Fibroblast of peridontal ligament (primary cell): Measurements from ENCODE around the gene CYSTM1.

Experiments used
- DNase-seq: peaks from one replicate; pipeline ENCODE4 v3.0.0-alpha.2; 2010; ENCODE audit errors: extremely low read depth

The CYSTM1 gene

DNA sequence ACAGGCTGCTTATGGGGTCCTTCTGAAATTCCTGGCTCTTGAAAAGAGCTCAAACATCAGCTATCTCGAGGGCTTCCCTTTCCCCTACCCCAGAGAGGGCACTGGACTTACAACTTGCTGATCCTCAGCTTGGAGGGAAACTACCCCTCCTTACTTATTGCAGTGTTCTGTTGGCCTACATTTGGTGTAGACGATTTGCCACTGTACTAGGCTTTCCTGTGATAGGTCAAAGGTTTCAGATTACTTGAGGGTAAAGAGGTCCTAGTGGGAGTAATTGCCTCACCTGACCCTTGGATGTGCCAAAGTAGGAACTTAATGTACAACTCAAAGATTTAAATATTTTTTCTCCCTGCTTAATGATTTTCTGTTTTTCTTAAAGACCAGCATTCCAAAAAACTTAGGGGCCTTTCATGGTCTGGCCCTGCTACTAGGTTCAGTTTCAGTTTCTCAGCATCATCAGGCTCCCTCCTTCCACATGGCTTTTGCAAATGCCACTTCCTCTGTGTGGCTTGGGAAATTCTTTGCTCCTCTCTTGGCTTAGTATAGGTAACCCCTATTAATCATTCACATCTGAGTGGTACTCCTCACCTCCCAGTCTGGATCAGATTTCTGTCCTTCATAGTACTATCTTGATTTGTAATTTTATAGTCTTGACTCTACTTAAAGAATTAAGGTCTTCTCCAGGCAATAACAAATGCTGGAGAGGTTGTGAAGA is 32.4 kb downstream of the CYSTM1 start:
- DNase-seq: no peak

DNA sequence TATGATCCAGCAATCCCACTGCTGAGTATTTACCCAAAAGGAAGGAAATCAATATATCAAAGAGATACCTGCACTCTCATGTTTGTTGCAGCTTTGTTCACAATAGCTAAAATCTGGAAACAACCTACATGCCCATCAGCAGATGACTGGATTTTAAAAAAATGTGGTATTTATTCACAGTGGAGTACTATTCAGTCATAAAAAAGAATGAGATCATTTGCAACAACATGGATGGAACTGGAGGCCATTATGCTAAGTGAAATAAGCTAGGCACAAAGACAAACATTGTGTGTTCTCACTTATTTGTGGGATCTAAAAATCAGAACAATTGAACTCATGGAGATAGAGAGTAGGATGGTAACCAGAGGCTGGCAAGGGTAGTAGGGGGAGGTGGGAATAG is 33.1 kb downstream of the CYSTM1 start:
- no peak for DNase-seq

DNA sequence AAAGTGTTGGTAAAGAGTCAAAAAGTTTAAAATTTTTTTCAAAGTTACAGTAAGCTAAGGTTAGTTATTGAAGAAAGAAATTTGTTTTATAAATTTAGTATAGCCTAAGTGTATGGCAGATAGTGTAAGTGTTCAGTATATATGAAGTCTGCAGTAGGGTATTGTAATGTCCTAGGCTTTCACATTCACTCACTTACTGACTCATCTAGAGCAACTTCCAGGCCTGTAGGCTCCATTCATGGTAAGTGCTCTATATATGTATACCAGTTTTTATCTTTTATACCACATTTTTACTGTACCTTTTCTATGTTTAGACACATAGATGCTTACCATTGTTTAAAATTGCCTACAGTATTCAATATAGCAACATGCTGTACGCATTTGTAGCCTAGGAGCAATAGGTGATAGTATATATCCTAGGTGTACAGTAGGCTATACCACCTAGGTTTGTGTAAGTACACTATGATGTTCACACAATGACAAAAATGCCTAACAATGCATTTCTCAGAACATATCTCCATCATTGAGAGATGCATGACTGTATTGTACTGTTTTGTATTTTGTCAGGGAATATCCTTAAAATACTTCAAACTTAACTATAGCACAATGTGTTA is 38.5 kb downstream of the CYSTM1 start:
- DNase-seq: no peak

DNA sequence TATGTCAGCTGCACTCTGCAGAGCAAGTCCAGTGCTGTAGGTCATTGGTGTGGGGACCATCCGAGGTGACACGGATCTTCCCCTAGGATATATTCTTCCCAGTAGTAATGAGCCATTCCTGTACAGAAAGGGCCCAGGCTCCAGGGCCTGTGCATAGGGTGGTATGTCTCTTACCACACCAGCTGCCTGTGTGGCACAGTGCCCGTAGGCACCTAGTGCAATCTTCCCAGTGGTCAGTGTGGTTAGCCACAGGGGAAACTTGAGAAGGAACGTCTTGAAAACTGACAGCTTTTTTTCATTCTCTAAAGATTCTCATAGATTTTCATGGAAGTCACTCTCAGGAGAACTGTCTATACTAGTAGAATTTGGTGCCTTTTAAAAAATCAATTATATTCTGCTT is 39.8 kb downstream of the CYSTM1 start:
- peak; percentile 94 for DNase-seq

DNA sequence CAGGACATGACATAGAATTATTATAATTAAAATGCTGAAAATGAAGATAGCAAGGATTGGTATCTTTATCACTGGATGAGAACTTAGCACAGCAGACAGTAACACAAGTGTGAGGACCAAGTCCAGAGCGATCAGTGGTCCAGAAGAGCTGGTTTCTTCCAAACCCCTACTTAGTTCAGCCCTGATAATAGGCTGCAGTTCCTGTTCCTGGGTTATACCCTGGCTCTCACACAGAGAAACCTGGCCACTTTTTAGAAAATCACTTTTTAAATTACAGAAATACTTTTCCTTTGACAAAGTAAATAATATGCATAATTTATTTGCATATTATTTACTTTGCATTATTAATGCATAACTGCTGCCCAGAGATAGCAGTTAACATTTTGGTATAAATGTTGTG is 40.3 kb downstream of the CYSTM1 start:
- no peak for DNase-seq

DNA sequence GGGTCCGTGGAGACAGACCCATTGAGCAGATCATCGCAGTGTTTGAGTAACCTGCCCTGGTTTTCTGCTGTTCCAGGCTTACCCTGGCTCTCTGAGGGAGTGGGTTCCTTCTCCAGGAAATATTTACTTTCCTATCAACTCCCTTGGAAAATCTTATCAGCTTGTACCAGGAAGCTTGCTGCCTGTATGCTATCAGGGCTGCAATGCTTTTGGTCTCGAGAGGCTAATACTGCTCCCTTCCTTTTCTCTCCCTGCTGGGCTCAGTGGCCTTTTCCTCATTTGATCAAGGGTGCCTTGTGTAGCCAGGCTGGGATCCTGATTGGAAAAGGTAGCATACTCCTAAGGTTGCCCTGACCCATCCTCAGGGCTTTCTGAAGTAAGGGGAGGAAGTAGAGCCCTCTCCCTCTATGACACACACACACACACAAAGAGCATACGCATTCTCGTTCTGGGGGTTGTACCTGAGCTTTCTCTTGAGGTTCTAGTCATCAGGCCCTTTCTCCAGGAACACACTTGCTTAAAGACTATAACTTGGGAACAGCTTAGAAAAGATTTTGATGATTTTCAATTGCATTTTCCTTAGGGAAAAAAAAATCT is 41.6 kb downstream of the CYSTM1 start:
- DNase-seq: no peak

DNA sequence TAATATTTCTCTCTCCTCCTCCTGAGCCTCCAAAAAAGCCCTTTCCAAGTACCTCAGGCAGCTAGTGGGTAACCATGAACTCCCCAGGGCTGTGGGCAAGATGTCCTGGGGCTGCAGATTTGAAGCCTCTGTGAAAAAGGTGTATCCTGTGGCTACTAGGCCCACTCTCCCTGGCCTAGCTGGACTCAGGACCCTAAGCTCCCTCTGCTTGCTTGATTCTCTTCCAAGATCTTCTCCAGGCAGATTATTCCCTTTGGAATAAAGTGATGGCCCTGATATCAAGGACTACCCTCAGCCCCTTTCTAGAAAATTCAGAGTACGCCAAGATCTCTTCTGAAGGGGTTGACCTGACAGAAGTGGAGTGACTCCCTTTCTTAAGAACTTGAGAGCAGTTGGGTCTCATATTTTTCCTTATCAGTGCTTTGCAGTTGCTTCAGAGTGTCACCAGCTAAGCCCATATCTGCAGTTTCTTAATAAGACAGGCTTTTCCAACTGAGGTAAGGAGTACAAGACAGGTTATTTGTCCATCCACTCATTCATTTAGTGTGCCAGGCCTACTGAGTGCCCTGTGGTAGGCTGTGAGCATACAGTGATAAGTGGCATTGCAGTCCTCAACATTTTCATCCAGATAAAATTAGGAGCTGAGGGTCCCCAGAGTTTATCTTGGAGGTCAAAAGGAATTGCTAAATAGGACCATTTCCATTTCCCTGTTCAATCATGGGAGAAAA is 42.5 kb downstream of the CYSTM1 start:
- DNase-seq: no peak

DNA sequence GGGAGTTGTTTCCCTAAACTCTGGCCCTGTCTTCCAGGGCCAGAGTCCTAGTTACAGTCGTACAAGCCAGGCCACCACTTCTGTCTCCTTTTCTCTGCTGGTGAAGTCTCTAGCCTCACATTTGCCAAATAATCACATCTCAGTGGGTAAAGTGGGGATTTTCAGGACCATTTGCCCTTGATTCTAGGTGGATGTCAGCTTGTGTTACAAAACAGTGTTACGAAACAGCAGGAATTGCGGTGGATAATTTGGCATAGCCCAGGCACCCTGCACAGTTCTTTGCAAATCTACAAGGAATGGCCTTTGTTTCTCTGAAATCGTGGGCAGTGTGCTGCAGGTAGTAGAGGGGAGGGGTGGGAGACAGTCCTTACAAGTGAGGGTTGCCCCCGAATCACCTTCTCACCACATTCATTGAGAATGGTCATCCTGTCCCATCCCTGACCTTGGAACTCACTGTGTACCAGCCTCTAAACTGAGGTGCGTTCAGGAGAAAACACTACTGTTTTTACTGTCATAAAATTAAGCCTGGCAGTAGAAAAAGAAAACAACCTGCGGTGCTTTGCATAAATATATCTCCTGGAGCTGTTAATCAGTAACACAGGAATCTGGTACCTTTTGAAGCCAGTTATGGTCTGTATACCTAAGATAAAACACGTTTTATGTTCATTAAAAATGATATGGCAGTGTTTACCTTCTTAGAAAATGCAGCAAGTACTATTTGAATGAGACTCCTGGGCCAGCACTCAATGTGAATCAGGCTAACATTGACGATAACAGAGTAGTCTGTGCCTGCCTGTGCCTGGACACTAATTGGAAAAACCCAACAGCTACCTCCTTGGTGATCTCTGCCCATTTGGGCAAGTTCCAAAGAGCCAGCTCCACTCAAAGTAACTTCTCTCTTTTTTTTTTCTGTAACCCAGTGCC is 44.3 kb downstream of the CYSTM1 start:
- peak; percentile 38 for DNase-seq

DNA sequence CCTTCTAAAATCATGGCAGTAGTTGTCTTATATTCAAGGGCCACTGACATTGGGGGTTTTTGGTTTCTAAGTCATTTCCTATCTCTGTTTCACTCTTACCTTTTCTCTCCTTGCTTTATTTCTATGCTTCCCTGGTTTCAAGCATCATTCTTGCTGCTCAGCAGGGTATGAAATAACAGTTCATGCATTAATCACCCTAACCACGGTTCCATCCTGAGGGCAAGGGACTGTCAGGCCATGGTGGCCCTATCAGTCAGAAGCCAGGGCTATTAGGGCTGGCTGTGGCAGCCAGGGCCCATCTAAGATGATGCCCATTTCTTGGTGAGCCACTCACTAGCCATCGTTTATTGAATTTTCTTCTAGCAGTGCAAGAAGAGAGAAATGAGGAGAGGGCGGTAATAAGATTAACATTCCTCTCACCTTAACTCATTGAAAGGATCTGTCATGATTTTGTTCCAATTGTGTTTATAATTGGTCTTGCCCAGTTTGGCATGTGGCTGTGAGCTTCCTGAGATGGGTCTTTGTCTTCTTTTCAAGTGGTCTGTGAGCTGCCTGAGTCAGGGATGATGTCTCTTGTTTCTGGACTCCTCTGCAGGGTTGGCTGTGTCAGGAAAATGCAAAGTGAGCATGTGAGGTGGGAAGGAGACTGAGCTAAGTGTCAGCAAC is 45.2 kb downstream of the CYSTM1 start:
- DNase-seq: no peak

DNA sequence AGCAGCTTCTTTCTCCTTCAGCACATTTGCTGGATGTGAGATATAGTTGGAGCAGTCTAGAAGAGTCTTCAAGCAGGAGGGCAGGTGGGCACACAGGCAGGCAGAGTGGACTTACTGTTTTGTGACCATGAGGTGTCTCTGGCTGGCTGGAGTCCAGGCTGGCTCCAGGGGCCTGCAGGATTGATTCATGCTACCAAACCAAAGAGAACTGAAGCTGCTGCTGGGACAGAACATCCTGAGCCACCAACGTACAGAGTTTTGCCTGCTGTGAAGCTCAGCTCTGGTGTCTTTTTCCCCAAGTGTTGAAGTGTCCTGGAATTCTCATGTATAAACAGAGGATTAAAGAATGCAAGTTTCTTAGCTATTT is 45.7 kb downstream of the CYSTM1 start:
- no peak for DNase-seq

DNA sequence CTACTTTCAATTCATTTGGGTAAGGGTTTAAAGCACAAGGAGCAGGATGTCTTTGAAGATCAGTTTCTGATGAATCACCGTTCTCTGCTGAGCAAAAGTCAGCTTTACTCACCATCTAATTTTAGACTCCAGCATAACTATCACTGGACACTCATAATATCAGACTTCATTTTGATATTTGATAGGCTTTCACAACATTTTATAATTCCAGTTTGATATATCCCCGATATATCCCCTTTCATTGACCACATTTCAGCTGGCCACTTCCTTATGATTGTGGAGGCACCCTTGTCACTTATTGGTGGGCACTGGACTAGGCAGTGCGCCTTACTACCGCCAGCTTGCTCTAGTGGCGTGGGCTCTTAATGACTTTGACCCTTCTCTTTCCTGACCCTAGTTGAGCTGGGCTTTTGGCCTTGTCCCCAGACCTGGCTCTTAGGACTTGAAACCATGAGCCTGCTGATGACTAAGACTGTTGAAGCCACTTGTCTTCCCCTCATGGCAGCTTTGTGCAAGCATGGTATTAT is 46.8 kb downstream of the CYSTM1 start:
- peak; percentile 93 for DNase-seq

DNA sequence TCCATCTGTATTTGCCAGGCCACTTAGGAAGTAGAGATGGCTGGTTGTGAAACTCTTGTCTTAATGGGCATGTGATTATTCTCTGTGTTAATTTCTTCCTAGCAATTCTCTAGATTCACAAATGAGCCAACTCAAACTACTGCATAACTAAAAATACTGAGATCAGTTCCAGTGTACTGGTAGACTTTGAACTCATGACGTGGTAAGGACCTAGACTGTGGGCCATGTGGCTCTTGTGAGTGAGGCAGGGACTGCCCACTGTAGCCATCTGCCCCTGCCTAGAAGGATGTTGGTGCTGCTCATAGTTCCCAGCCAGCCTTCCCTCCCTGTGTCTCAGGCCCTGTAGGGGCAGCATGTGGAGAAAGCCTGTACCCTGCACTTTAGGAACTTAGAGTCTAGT is 47.4 kb downstream of the CYSTM1 start:
- no peak for DNase-seq

DNA sequence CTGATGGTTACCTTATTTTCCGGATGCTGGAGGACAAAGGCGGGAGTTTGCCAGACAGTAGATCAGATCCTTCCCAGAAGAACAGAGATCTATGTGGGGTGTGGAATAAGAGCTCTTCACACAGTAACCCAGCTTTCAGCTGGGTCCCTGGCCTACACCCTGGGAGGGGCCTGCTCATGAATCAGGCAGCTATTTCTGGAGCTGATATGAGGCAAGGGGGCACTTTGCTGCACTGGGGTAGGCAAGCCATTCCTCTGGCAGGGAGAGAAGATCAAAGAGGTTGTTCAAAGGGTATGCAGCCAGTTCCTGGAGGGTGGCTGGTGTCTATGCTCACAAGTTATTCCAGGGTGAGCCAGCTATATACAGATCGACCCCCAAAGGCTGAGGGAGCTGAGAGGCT is 48.6 kb downstream of the CYSTM1 start:
- DNase-seq: peak; percentile 31

DNA sequence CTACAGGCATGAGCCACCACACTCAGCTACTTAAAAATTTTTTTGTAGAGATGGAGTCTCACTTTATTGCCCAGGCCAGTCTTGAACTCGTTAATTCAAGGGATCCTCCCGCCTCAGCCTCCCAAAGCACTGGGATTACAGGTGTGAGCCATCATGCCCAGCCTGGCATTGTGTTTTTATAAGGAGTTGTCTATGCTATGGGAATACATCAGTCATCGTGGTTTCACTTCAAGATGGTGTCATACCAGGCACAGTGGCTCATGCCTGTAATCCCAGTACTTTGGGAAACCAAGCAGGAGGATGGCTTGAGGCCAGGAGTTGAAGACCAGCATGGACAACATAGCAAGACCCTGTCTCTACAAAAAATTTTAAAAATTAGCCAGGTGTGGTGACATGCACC is 49.7 kb downstream of the CYSTM1 start:
- DNase-seq: no peak

DNA sequence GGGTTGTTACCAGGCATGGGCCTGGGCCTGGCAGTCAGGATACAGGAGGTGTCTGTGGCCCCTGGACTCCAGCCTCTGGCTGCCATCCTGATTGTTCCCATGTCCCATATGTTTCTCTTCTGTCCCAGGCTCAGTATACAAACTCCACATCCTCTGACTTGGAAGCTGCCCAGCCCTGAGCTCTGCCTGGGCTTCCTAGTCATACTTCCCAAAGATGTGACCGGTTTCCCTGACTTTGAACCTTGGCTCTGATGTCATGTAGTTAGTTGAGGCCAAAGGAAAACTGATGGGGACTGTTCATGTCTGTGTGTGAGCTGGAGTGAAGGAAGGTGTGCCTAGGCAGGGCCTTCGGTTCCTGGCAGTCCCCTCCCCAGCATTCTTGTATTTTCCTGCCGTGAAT is 50.4 kb downstream of the CYSTM1 start:
- DNase-seq: no peak

DNA sequence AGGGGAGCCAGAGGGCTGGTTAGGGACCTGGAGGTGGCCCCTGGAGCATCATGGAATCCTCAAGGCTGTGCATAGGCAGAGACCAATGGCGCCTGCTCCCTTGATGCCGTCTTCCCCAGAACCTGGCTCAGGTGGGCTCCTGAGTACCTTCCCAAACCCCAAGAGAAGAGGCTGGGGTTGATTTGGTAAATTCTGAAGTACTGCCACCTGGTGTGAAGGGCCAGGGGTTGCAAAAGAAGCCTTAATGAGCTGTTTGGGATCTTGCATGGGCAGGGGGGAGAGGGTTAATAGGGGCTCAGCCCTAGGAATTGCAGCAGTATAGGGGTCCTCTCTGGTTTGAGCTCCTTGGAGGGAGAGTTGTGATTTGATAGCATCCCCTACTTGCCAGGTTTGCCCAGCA is 52.1 kb downstream of the CYSTM1 start:
- no peak for DNase-seq

DNA sequence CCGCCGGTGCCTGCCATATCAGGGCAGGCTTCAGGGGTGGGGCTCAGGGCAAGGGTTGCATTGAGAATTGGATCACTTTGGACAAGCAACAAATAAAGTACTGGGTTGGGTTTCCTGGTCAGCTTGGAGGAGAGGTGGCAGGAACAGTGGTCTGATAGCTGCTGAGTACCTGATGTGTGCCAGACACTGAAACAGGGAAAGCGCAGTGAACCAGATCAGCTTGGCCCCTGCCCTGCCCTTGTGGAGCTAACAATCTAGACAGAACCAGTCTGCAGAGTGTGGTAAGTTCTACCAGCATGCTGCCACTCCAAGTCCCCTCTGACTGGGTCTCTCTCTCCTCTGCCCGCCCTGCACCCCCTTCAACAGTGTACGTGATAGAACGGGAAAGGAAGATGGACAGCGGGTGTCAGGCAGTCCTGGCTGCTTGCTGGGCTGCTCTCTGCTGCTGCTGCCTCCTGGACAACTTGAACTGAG is 53.4 kb downstream of the CYSTM1 start:
- no peak for DNase-seq

DNA sequence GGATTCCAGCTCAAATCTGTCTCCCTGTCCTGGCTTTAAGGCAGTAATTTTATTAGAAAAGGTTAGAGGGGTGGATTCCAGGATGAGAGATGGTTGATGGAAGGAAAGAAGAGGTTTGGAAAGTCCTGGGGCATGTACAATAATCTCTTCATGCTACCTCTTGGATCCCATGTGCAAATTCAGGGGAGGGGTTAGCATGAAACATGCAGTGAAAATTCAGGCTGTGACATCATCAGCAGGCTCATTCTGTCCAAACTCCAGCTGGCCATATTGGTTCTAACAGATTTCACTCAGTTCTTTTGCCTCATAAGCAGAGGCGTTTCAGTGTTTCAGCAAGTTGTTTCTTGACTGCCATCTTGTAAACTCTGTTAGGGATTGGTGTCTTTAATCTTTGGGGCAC is 55.4 kb downstream of the CYSTM1 start:
- no peak for DNase-seq

DNA sequence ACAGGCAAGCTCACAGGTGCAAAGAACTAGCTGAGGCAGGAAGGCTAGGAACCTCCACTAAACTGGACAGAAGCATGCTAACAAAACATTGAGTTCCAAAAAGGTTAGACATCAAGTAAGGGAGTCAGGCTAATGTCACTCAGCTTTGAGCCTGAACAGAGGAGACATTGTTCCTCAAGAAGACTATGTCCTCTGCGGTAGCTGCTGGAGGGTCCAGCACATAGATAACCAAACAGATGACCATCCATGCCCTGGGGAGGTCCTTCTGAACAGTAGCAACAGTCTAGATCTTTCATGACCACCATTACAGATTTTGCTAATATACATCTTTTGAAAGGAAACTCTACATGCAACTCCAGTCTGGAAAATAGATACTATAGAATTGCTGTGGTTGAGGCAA is 57.7 kb downstream of the CYSTM1 start:
- DNase-seq: no peak

DNA sequence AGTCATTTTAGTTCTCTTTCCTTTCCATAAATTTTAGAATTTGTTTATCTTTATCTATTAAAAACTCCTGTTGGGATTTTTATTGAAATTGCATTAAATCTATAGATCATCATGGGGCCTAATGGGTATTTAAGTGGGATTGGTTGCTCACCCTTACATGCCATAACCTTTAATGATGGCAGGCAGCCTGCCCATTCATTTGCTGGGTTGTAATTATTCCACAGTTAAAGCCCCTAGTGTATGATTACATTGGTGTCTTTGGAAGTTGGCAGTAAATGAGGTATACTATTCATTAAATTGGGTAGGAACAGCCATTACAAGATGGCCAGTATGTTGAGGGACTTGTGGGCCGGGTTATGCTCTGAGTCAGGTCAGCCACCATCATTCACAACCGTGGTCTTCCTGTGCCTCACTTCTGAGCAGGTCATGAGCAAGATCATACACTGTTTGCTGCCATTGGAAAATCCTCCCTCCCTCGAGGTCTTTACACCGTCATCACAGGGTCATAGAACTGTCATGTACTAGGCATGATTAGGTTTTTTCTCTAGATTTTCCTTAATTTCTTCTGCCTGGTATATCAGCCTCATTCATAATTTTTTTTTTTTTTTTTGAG is 59.5 kb downstream of the CYSTM1 start:
- no peak for DNase-seq
